LoVo (cell line): ENCODE results near the gene CPT1A.

Experiments used
- DNase-seq: peaks from one replicate; pipeline ENCODE4 v3.0.0-alpha.2; 2016; ENCODE audit warnings: low spot score

The CPT1A gene

DNA sequence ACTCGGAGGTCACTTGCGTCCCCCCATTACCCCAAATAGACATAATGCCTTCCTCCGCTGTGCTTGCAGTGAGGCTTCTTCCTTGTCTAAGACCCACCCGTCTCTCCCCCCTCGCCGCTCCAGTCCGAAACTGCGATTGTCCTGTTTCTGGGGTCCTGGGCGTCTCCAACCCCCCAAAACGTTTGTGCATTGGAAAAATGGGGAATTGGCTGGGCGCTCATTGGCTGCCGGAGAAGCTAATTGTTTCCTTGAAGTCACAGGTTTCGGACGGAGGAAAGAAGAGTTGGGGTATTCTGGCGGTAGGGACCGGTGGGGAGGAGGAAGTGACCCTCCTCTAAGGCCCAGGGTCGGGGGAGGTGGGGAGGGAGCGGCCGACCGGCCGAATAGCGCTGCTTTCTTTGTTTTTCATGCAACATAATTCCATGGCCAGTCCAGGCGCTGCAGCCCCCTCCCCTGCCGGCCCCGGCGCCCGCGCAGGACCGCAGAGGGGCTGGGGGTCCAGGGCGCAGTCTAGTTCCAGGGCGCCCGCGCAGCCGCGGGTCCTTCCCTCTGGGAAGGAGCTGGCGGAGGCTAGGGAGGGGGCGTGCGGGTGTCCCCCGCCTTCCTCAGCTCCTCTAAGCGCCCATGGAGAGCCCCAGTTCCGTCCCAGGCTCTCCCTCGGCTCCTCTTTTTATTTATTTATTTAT is 12.7 kb upstream of the CPT1A start:
- no peak for DNase-seq

DNA sequence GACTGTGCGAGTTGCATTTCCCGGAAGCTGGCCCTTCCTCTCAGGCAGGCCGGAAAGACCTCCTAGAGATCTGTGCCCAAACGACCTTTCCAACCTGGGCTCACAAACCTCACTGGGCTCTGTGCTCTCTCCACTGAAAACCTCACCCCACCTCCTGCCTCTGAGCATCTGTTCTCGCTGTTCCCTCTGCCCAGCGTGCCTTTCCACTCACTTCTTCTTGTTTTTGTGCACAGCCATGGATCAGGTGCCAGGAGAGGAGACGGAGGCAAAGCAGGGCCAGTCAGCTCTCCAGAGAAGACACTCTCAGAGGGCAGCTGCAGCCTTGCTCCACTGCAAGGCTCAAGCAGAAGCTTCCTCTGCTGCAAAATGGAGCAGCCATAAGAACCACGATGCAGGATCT is 10.9 kb upstream of the CPT1A start:
- no peak for DNase-seq

DNA sequence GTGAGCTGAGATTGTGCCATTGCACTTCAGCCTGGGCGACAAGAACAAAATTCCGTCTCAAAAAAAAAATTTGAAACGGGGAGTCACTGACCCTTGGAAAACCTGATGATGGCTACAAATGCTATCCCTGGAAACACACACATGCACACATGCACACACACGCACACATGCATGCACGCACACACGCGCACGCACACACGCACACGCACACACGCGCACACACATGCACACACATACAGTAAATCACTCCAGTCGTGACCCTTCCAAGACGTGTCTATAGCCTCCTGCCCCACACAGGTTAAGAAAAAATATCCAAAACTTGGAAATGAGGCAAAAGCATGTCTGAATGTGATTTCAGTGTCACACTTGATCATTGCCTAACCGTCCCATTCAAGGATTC is 6.7 kb upstream of the CPT1A start:
- DNase-seq: no peak

DNA sequence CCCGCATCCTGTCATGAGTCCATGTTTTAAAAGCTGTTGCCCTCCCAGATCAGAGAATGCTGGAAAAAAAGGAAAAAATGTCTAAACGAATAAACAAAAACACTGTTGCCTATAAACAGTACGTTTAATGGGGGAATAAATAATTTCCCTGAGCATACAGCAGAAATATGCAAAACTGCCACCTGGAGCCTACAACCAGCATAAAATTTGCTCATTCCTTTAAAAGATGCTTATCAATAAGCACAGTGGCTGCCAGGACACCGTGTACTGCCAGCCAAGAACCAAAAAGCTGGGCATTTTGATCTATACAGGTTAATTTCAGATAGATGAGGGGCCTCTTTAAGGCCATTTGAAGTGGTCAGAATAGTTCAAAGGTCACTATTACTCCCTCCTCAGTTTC is 5.7 kb upstream of the CPT1A start:
- no peak for DNase-seq

DNA sequence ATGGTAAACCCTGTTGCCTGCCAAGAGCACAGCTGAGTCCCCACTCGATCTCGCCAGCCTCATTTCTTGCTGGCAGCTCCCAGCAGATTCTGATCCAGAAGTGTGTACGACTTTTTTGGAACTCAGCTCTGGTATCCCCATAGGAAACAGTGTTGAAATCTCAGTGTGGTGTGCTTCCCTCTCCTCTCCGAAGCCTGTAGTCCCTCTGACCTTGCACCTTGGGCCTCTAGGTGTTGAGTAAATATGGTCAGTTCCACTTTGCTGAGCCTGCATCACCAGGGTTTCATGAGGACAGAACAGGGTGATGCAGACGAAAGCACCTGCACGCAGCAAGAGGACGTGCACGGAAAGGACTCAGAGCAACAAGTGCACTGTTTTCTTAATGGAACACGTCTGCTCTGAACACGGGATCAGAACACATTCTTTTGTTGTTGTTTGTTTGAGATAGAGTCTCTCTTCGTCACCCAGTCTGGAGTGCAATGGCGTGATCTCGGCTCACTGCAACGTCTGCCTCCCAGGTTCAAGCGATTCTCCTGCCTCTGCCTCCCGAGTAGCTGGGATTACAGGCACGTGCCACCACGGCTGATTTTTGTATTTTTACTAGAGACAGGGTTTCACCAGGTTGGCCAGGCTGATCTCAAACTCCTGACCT is 3.8 kb upstream of the CPT1A start:
- no peak for DNase-seq

DNA sequence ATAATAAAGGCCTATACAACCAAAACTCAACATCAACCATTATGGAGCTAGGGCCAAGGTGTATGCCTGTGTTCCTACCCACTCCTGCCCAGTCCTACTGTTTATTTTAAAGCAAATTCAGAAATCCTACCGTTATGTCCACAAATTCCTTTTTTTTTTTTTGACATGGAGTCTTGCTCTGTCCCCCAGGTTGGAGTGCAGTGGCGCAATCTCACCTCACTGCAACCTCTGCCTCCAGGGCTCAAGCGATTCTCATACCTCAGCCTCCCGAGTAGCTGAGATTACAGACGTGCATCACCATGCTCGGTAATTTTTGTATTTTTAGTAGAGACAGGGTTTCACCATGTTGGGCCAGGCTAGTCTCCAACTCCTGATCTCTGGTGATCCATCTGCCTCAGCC is 3.1 kb upstream of the CPT1A start:
- DNase-seq: no peak

DNA sequence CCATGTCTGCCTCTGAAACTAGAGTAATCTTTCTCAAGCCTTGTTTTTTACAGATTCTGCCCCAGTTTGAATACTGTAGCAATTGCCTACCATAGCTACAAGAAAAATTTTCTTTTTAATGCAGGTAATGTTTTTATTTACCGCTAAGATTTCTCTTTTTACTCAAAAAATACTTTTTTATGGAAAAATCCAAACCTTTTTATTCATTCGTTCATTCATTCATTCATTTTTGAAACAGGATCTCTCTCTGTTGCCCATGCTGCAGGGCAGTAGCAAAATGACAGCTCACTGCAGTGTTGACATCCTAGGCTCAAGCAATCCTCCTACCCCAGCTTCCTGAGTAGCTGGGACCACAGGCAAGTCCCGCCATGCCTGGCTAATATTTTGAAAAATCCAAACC is 2.7 kb upstream of the CPT1A start:
- DNase-seq: no peak

DNA sequence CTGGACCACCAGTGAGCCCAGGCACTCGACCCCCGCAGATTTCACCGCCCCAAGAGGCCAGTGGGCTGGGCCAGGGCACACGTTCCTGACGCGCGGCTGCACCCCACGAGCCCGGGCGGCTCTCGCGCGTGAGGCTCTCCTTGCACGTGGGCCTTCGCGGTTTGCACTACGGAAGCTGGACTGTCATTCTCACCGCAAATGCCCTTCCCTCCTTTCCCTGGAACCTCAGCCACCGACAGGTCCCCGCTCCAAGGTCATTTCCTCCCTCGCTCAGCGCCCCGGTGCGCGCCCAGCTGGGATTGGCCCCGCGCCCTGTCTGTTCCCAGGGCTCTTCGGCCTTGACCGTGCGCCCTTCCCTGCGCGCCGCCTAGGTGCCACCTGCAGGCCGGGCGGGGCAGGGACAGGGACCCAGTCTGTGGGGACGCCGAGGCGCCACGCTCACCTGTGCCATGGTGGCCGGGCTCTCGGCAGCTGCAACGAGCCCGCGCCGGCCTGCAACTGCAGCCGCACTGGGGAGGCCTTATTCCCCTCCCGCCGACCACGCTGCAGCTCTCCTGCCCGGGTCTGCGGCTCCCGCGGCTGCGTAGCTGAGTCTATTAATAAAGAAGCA is 2.1 kb upstream of the CPT1A start:
- peak; percentile 93 for DNase-seq

DNA sequence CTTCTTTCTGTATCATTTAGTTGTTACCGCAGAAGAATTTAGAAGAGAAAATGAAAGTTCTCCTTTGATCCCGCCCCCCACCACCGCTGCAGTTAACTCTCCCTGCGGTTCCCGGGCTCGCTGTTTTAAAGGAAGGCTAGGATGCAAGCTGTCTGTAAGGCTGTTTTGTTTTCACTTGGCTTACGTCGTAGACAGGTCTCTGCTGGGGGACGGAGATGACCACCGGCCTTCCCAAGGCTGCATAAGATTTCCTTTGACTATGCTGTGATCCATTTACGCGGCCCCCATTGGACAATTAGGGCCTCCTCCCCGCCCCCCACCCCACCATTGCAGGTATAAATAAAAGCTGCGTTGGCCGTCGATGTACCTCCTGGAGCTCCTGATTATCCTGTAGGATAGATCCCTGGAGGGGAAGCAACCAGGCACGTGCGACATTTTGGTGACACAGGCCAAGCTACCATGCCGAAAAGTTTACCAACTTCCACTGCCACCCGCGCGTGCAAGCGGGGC is 1.4 kb upstream of the CPT1A start:
- DNase-seq: no peak

DNA sequence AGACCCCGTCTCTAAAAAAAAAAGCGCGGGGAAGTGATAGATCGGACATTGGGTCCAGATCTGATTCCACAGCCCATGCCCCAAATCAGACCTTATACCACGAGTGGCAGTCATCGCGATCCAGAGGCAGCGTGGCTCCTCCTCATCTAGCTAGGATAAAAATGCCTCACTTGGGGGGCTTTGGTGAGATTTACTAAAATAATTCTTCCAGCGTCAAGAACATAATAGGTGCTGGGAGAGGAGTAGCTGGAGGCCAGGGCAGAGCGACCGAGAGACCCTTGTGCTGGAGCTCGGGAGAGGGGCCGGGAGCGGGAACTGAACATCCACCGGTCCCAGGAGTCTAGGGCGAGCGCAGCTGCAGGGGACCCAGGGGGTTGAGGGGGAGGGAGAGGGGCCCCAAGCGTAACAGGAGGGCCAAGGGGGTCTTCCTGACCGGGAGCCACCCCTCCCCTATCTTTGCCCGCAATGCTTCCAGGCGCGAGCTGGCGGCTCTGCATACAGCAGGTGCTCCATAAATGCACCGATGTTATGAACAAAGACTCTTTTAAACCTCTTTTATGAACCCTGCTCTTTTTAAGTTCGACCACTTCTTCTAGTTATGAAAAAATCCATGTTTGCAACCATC is 823 bp upstream of the CPT1A start:
- DNase-seq: no peak

DNA sequence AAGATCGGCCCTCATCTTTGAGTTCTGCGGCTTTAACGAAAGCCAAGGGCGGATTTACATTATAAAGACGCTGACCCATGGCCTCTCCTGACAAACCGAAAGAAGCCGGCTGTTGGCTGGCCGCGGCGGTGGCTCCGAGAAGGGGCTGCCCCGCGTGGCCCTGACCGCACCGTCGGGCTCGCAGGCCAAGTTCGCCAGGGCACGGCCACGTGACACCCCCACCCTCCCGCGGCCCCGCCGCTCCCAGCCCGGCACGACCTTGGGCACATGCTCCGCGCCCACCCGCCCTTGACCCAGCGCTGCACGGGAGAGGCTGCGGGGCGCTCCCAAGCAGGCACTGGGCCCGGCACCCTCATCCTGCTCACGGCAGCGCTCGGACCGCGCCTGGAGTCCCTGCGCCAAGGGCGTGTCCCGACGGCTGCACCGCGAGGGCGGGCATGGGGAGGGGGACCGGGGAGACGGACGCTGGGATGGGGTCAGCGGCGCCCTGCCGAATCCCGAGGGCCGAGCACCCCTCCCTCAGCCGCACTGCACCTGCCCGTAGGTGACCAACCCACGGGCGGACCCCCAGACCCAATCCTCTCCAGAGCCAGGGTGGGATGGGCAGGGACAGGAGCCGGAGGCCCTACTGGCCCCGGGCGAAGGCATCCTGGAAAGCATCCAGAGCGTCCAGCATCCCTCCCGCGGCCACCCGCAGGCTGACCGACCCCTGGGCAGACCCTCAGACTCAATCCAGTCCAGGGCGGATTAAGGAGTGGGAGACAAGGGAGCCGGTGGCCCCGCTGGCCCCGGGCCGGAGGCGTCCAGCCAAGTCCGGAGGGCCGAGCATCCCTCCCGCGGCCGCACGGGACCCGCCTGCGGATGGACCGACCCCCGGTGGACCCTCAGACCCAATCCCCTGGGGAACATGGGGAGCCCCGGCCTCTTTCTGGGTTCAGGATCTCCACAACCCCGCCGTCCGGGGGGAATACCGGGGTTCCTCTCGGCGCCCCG is 759 bp downstream of the CPT1A start:
- DNase-seq: peak; percentile 57

DNA sequence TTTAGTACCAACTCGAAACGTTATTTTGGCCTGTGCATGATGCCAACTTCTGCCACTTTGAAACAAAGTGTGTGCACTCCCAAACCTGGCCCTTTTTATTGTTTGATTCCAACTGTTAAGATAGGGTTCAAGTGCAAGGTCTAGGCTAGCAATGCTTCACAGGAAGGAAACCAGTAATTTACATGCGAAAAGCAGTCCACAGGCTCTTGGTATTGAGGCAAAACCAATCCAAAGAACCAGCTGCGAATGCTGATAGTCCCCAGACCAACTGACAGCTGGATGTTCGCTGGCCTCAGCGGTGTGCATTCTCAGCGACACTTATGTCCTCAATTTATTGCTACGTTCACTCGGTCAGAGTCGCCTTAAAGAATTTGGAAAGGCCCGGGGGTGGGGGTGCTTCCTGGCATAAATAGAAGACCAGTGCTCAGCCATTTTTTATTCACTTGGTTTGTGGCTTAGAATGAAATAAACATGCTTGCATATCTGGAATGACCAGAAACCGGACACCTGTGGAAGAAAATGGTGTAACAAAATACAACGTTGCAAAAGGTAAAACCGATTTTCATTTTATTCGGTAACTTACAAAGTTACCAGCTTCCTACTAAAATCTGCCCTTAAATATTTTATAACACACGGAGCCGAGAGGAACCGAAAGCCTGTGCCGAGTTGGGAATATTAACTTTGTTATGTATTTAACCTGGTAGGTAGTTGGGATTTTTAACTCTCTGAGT is 1.6 kb downstream of the CPT1A start:
- DNase-seq: no peak

DNA sequence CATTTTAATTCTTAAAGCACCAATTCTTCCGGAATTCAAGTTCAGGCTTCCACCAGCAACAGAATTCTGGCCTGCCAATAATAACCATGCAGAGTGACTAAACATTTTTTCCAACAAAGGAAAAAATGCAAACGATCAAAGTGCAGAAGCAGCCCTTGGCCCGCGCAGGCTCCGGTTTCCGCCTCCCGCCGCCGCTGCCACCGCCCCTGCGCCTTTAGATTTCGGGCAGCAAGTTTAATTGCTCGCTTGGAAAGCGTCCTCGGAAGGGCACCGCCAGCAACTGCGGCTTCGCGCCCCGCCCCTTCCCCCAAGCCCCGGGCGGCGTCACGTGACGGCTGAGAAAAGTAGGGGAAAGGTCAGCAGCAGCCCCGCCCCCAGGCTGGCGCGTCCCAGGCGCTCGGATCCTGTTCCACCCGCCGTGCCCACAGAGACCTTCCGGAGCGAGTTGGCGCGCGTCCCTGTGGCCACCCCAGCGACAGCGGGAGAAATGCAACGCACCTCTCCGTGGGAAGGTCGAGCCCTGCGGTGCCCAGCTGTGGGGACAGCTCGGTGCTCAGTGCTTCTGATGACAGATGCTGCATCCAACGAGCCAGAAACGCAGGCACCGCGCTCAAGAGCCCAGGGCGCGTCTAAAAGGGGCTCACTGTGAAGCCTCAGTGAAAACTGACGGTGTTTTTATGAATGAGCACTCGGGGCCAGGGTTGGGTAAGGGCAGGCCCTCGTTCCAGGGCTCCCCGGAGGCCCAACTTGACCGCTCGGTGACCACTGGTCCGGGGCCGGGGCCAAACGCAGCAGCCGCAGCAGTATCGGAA is 2.5 kb downstream of the CPT1A start:
- peak; percentile 93 for DNase-seq

DNA sequence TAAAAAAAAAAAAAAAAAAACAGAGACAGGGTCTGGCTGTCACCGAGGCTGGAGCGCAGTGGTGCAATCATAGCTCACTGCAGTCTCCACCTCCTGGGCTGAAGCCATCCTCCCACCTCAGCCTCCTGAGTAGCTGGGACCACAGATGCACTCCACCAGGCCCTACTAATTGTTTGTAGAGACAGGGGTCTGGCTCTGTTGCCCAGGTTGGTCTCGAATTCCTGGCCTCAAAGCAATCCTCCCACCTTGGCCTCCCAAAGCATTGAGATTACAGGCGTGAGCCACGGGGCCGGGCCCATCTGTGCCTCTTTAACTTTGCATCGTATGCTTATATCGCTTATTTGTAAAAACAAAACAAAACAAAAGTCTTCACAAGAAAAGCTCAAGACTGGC is 3.1 kb downstream of the CPT1A start:
- DNase-seq: no peak

DNA sequence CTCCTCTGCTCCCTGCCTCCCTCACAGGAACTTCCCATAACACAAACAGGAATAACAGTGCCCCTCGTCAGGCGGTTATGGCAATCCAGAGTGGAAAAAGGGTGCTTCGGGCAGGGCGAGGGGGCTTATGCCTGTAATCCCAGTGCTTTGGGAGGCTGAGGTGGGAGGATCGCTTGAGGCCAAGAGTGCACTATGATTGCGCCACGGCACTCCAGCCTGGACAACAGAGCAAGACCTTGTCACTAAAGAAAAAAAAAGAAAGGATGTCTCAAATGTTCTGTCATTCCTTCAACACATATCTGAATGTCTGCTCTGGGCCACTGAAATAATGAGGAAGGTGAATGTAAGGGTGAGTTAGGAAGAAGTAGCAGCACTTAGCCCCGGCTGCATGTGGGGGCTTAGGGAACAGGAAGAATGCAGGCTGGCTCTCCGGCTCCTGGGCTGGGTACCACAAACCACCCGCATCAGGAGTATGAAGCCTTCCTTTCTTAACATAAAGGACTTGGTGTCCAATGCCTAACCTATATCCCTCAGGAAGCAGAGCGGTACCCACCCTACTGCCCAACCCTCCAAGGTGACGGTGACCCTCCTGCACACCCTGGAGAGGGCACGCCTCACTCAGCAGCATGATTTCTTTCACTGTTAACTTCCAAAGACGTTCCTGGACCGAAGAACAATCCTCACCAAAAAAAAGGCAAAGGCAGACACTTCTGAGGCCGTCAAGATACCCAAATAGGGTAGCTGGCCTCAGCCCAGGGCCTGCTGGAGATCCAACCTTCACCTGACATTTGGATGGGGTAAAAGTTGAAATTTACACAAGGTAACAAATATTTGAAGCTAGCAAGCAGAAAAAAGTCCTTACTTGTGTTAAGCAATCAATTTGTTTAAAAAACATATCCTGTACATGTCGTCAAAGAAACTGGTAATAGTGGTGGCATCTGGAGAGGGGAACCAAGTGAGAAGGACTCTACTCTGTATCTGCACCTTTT is 3.8 kb downstream of the CPT1A start:
- DNase-seq: no peak

DNA sequence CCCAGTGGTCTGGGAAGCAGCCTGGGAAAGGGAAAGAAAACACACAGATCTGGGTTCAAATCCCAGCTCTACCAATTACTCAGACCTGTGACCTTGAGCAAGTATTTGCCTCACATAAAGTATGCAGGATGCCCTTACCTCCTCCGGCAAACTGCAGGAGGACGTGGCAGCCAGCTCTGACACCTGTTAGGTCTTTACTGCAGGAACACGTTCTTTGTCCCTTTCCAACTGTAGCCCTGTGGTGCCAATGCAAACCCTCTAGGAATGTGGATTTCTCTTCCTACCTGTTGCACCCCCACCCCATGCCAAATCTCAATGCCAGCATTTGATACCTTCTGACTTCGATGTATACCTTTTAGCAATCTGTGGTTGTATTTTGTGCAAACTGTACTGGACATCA is 6.0 kb downstream of the CPT1A start:
- no peak for DNase-seq

DNA sequence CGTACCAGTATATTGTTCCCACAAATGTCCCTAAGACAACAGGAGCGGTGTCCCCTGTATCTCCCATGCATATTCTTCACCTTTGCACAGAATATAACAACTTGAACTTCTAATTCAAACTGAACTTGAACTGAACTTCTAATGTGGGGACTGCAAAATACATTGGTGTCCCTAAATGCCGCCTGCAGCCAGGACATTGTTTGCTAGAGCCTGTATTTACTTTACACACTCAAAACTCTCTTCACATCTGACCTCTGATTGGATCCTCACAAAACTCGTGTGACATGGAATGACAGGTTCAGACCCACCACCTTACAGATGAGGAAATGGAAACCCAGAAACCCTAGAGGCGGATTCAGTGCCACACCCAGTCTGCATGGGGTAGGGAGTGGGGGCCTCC is 6.4 kb downstream of the CPT1A start:
- DNase-seq: no peak

DNA sequence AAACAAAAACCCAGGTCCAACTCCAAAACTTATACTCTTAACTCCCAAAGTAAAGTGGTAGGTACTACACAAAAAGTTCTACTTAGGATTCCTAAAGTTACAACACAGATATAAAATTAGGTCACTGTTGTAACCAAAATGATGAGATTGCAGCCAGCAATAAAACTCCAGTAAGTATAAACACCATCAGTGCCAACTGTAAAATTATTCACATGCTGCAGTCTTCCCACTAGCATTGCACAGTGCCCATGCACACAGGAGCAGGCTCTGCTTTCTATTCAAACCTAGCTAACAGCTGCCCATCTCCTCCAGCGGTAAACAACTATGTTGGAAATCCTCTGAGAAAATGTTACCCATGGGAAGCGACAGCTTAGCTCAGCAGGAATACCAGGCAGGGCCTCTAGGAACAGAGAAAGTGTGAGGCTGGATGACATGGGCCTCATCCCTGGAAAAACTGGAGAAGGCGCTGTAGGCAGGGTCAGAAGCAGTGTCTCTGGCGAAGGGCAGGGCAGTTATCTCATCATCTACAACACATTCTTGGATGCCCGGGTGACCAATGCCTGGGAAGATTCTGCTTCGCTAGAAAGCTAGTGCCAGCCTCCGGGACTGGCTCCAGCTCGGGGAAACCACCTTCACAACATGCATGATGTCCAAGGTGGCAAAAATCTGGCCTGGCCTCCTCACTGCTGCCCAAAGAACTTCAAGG is 9.1 kb downstream of the CPT1A start:
- no peak for DNase-seq
